ENCODE measurements around the gene C1orf116.

Gene C1orf116

GRCh38 chr1:207071426-207071825 lies 38.9 kb upstream of the C1orf116 start:
- H3K36me3 ChIP-seq (ENCODE audit: control insufficient read depth, insufficient read depth, low read length, severe bottlenecking): peaks cover 54% of the 10 kb centered on the region
- H3K9ac ChIP-seq (ENCODE audit: low read length): no peak overlapping the region
- no peaks in the 10 kb centered on the region for H3K27me3 ChIP-seq (replicated peaks; ENCODE audit: control insufficient read depth, insufficient read depth, low read length)
- H3K9me3 ChIP-seq (ENCODE audit: control insufficient read depth, low read length): no peaks in the 10 kb centered on the region
- H3K4me3 ChIP-seq (ENCODE audit: low read length): no peak overlapping the region
- H3K4me1 ChIP-seq (ENCODE audit: control insufficient read depth, insufficient read depth, low read length): peaks cover 14% of the 10 kb centered on the region
- DNase-seq (ENCODE audit: low read depth): no peak

GRCh38 chr1:207070811-207071210 lies 38.3 kb upstream of the C1orf116 start:
- Histone ChIP-seq H3K4me1 (ENCODE audit: control insufficient read depth, insufficient read depth, low read length) (peaks cover 14% of the 10 kb centered on the region), H3K27me3 (replicated peaks; ENCODE audit: control insufficient read depth, insufficient read depth, low read length) (no peaks in the 10 kb centered on the region), H3K4me3 (ENCODE audit: low read length) (no peak overlapping the region), H3K9me3 (ENCODE audit: control insufficient read depth, low read length) (no peaks in the 10 kb centered on the region), H3K9ac (ENCODE audit: low read length) (no peak overlapping the region), H3K36me3 (ENCODE audit: control insufficient read depth, insufficient read depth, low read length, severe bottlenecking) (peaks cover 60% of the 10 kb centered on the region)
- no peak for DNase-seq (ENCODE audit: low read depth)

- Histone ChIP-seq H3K9ac (ENCODE audit: low read length) (no peak overlapping the region), H3K36me3 (ENCODE audit: control insufficient read depth, insufficient read depth, low read length, severe bottlenecking) (peaks cover 63% of the 10 kb centered on the region), H3K27me3 (replicated peaks; ENCODE audit: control insufficient read depth, insufficient read depth, low read length) (no peaks in the 10 kb centered on the region), H3K4me3 (ENCODE audit: low read length) (no peak overlapping the region), H3K9me3 (ENCODE audit: control insufficient read depth, low read length) (no peaks in the 10 kb centered on the region), H3K4me1 (ENCODE audit: control insufficient read depth, insufficient read depth, low read length) (peaks cover 14% of the 10 kb centered on the region)
- DNase-seq (ENCODE audit: low read depth): no peak
Observed at GRCh38 chr1:207069858-207070506, 37.4 kb upstream of the C1orf116 start.

GRCh38 chr1:207069061-207069460 lies 36.5 kb upstream of the C1orf116 start:
- no peak for DNase-seq (ENCODE audit: low read depth)
- Histone ChIP-seq H3K27me3 (replicated peaks; ENCODE audit: control insufficient read depth, insufficient read depth, low read length) (no peaks in the 10 kb centered on the region), H3K9ac (ENCODE audit: low read length) (no peak overlapping the region), H3K9me3 (ENCODE audit: control insufficient read depth, low read length) (no peaks in the 10 kb centered on the region), H3K4me3 (ENCODE audit: low read length) (no peak overlapping the region), H3K36me3 (ENCODE audit: control insufficient read depth, insufficient read depth, low read length, severe bottlenecking) (peaks cover 71% of the 10 kb centered on the region), H3K4me1 (ENCODE audit: control insufficient read depth, insufficient read depth, low read length) (peaks cover 14% of the 10 kb centered on the region)

- peaks cover 85% of the 10 kb centered on the region for H3K36me3 ChIP-seq (ENCODE audit: control insufficient read depth, insufficient read depth, low read length, severe bottlenecking)
- H3K9me3 ChIP-seq (ENCODE audit: control insufficient read depth, low read length): no peaks in the 10 kb centered on the region
- H3K27me3 ChIP-seq (replicated peaks; ENCODE audit: control insufficient read depth, insufficient read depth, low read length): no peaks in the 10 kb centered on the region
- DNase-seq (ENCODE audit: low read depth): no peak
- H3K4me1 ChIP-seq (ENCODE audit: control insufficient read depth, insufficient read depth, low read length): peaks cover under 1% of the 10 kb centered on the region
- H3K9ac ChIP-seq (ENCODE audit: low read length): no peak overlapping the region
- no peak overlapping the region for H3K4me3 ChIP-seq (ENCODE audit: low read length)
Observed at GRCh38 chr1:207067665-207068064, 35.1 kb upstream of the C1orf116 start.

- DNase-seq (ENCODE audit: low read depth): no peak
- Histone ChIP-seq H3K36me3 (ENCODE audit: control insufficient read depth, insufficient read depth, low read length, severe bottlenecking) (peaks cover 85% of the 10 kb centered on the region), H3K9ac (ENCODE audit: low read length) (no peak overlapping the region), H3K4me1 (ENCODE audit: control insufficient read depth, insufficient read depth, low read length) (no peaks in the 10 kb centered on the region), H3K9me3 (ENCODE audit: control insufficient read depth, low read length) (no peaks in the 10 kb centered on the region), H3K27me3 (replicated peaks; ENCODE audit: control insufficient read depth, insufficient read depth, low read length) (no peaks in the 10 kb centered on the region), H3K4me3 (ENCODE audit: low read length) (no peak overlapping the region)
Observed at GRCh38 chr1:207067185-207067584, 34.6 kb upstream of the C1orf116 start.

GRCh38 chr1:207064561-207064960 lies 32.0 kb upstream of the C1orf116 start:
- Histone ChIP-seq H3K27me3 (replicated peaks; ENCODE audit: control insufficient read depth, insufficient read depth, low read length) (no peaks in the 10 kb centered on the region), H3K9me3 (ENCODE audit: control insufficient read depth, low read length) (no peaks in the 10 kb centered on the region), H3K4me3 (ENCODE audit: low read length) (no peak overlapping the region), H3K9ac (ENCODE audit: low read length) (no peak overlapping the region), H3K4me1 (ENCODE audit: control insufficient read depth, insufficient read depth, low read length) (no peaks in the 10 kb centered on the region), H3K36me3 (ENCODE audit: control insufficient read depth, insufficient read depth, low read length, severe bottlenecking) (peaks cover 75% of the 10 kb centered on the region)
- no peak for DNase-seq (ENCODE audit: low read depth)

GRCh38 chr1:207063014-207063413 lies 30.5 kb upstream of the C1orf116 start:
- no peaks in the 10 kb centered on the region for H3K27me3 ChIP-seq (replicated peaks; ENCODE audit: control insufficient read depth, insufficient read depth, low read length)
- no peak for DNase-seq (ENCODE audit: low read depth)
- no peaks in the 10 kb centered on the region for H3K4me1 ChIP-seq (ENCODE audit: control insufficient read depth, insufficient read depth, low read length)
- H3K9me3 ChIP-seq (ENCODE audit: control insufficient read depth, low read length): no peaks in the 10 kb centered on the region
- no peak overlapping the region for H3K9ac ChIP-seq (ENCODE audit: low read length)
- peaks cover 61% of the 10 kb centered on the region for H3K36me3 ChIP-seq (ENCODE audit: control insufficient read depth, insufficient read depth, low read length, severe bottlenecking)
- H3K4me3 ChIP-seq (ENCODE audit: low read length): no peak overlapping the region

- Histone ChIP-seq H3K9ac (ENCODE audit: low read length) (no peak overlapping the region), H3K36me3 (ENCODE audit: control insufficient read depth, insufficient read depth, low read length, severe bottlenecking) (peaks cover 52% of the 10 kb centered on the region), H3K9me3 (ENCODE audit: control insufficient read depth, low read length) (no peaks in the 10 kb centered on the region), H3K4me3 (ENCODE audit: low read length) (no peak overlapping the region), H3K4me1 (ENCODE audit: control insufficient read depth, insufficient read depth, low read length) (no peaks in the 10 kb centered on the region), H3K27me3 (replicated peaks; ENCODE audit: control insufficient read depth, insufficient read depth, low read length) (no peaks in the 10 kb centered on the region)
- no peak for DNase-seq (ENCODE audit: low read depth)
Observed at GRCh38 chr1:207062058-207062457, 29.5 kb upstream of the C1orf116 start.

GRCh38 chr1:207060596-207060995 lies 28.0 kb upstream of the C1orf116 start:
- no peak for DNase-seq (ENCODE audit: low read depth)
- H3K36me3 ChIP-seq (ENCODE audit: control insufficient read depth, insufficient read depth, low read length, severe bottlenecking): peaks cover 44% of the 10 kb centered on the region
- H3K4me1 ChIP-seq (ENCODE audit: control insufficient read depth, insufficient read depth, low read length): no peaks in the 10 kb centered on the region
- no peaks in the 10 kb centered on the region for H3K27me3 ChIP-seq (replicated peaks; ENCODE audit: control insufficient read depth, insufficient read depth, low read length)
- H3K9me3 ChIP-seq (ENCODE audit: control insufficient read depth, low read length): no peaks in the 10 kb centered on the region
- no peak overlapping the region for H3K9ac ChIP-seq (ENCODE audit: low read length)
- no peak overlapping the region for H3K4me3 ChIP-seq (ENCODE audit: low read length)

- no peak overlapping the region for H3K4me3 ChIP-seq (ENCODE audit: low read length)
- no peaks in the 10 kb centered on the region for H3K4me1 ChIP-seq (ENCODE audit: control insufficient read depth, insufficient read depth, low read length)
- no peak for DNase-seq (ENCODE audit: low read depth)
- H3K27me3 ChIP-seq (replicated peaks; ENCODE audit: control insufficient read depth, insufficient read depth, low read length): no peaks in the 10 kb centered on the region
- peaks cover 40% of the 10 kb centered on the region for H3K36me3 ChIP-seq (ENCODE audit: control insufficient read depth, insufficient read depth, low read length, severe bottlenecking)
- no peak overlapping the region for H3K9ac ChIP-seq (ENCODE audit: low read length)
- H3K9me3 ChIP-seq (ENCODE audit: control insufficient read depth, low read length): no peaks in the 10 kb centered on the region
Observed at GRCh38 chr1:207059881-207060280, 27.3 kb upstream of the C1orf116 start.
